Pons (tissue), 1 donor: Measurements from ENCODE around the gene OR5AU1.
A peak's percentile ranks its signal among the peaks of the same experiment; 100 is the strongest.

Source experiments
- DNase-seq: peaks from one replicate; pipeline ENCODE4 v3.0.0-alpha.2; 2016; ENCODE audit warnings: low spot score

Gene OR5AU1

GRCh38 chr14:21106498-21107282, 49.2 kb downstream of the OR5AU1 start:
- peak; percentile 87 for DNase-seq

- DNase-seq = no peak
These were observed 49.7 kb downstream of the OR5AU1 start for GRCh38 chr14:21106176-21106497.

GRCh38 chr14:21105095-21105494, 50.8 kb downstream of the OR5AU1 start:
- DNase-seq = no peak
